H9 (cell line): ENCODE measurements around the gene OAS2. TPM values are rescaled to one million over a fixed set of nuclear protein-coding genes. Genes with fewer than 3 reads are reported as not detected.

Experiments
- DNase-seq: peaks from one replicate; pipeline ENCODE4 v3.0.0-alpha.2; 2017
- H2AFZ ChIP-seq: one replicate; pipeline ENCODE4 v1.6.1; 2013; ENCODE audit warnings: mild to moderate bottlenecking, low read length, control low read depth, moderate library complexity
- H2AK5ac ChIP-seq: 2 replicates; pipeline ENCODE4 v1.6.1; 2013; ENCODE audit warnings: low read length, control low read depth, mixed read lengths; ENCODE audit not compliant: insufficient read length
- H2BK120ac ChIP-seq: one replicate; pipeline ENCODE4 v1.6.1; 2013; ENCODE audit warnings: low read depth, mild to moderate bottlenecking, low read length, control low read depth, inconsistent platforms; ENCODE audit not compliant: poor library complexity, severe bottlenecking
- H2BK12ac ChIP-seq: 2 replicates; pipeline ENCODE4 v1.6.1; 2013; ENCODE audit warnings: low read length, control low read depth, mixed read lengths, low read depth; ENCODE audit not compliant: insufficient read length
- H2BK15ac ChIP-seq: 2 replicates; pipeline ENCODE4 v1.6.1; 2013; ENCODE audit warnings: low read depth, low read length, control low read depth
- H2BK20ac ChIP-seq: one replicate; pipeline ENCODE4 v1.6.1; 2013; ENCODE audit warnings: low read depth, mild to moderate bottlenecking, low read length, control low read depth, inconsistent platforms; ENCODE audit not compliant: poor library complexity, severe bottlenecking
- H2BK5ac ChIP-seq: 2 replicates; pipeline ENCODE4 v1.6.1; 2013; ENCODE audit warnings: low read length, control low read depth, mixed read lengths; ENCODE audit not compliant: insufficient read length
- H3K14ac ChIP-seq: 2 replicates; pipeline ENCODE4 v1.6.1; 2013; ENCODE audit warnings: low read length, control low read depth; ENCODE audit not compliant: insufficient read depth
- H3K18ac ChIP-seq: 2 replicates; pipeline ENCODE4 v1.6.1; 2013; ENCODE audit warnings: low read depth, mild to moderate bottlenecking, mixed read lengths, low read length, control low read depth; ENCODE audit not compliant: insufficient read length
- H3K23ac ChIP-seq: 2 replicates; pipeline ENCODE4 v1.6.1; 2013; ENCODE audit warnings: low read length, control low read depth, mixed read lengths, low read depth; ENCODE audit not compliant: insufficient read length
- H3K23me2 ChIP-seq: 2 replicates; pipeline ENCODE4 v1.6.1; 2013; ENCODE audit warnings: low read depth, mild to moderate bottlenecking, mixed read lengths, low read length, control low read depth; ENCODE audit not compliant: insufficient read length, poor library complexity, severe bottlenecking
- H3K27ac ChIP-seq: 2 replicates; pipeline ENCODE4 v1.5.1; 2013; ENCODE audit warnings: low read length, control low read depth, mixed read lengths, low read depth; ENCODE audit not compliant: insufficient read length
- H3K27me3 ChIP-seq: 2 replicates; pipeline ENCODE4 v1.6.1; 2013; ENCODE audit warnings: low read length, control low read depth, inconsistent platforms; ENCODE audit not compliant: insufficient read depth
- H3K4ac ChIP-seq: 2 replicates; pipeline ENCODE4 v1.6.1; 2013; ENCODE audit warnings: low read depth, mild to moderate bottlenecking, control low read depth, inconsistent platforms, low read length, moderate library complexity
- H3K4me1 ChIP-seq: 2 replicates; pipeline ENCODE4 v1.6.1; 2013; ENCODE audit warnings: low read length, control low read depth, inconsistent platforms; ENCODE audit not compliant: insufficient read depth
- H3K4me2 ChIP-seq: 2 replicates; pipeline ENCODE4 v1.6.1; 2013; ENCODE audit warnings: low read length, control low read depth, mixed read lengths; ENCODE audit not compliant: insufficient read length, insufficient read depth
- H3K56ac ChIP-seq: 2 replicates; pipeline ENCODE4 v1.6.1; 2013; ENCODE audit warnings: low read depth, mild to moderate bottlenecking, mixed read lengths, low read length, control low read depth; ENCODE audit not compliant: insufficient read length
- H3K79me1 ChIP-seq: 2 replicates; pipeline ENCODE4 v1.6.1; 2013; ENCODE audit warnings: low read depth, mild to moderate bottlenecking, moderate library complexity, low read length, control low read depth, inconsistent platforms; ENCODE audit not compliant: insufficient read depth, poor library complexity, severe bottlenecking
- H3K79me2 ChIP-seq: 2 replicates; pipeline ENCODE4 v1.6.1; 2013; ENCODE audit warnings: low read length, control low read depth, inconsistent platforms; ENCODE audit not compliant: insufficient read depth
- H3K9ac ChIP-seq: 2 replicates; pipeline ENCODE4 v1.6.1; 2013; ENCODE audit warnings: low read length, control low read depth, mixed read lengths; ENCODE audit not compliant: insufficient read length; ENCODE audit errors: extremely low read depth
- H3K9me3 ChIP-seq: one replicate; pipeline ENCODE4 v1.6.1; 2013; ENCODE audit warnings: low read depth, low read length, inconsistent platforms; ENCODE audit not compliant: control insufficient read depth
- H3T11ph ChIP-seq: one replicate; pipeline ENCODE4 v1.6.1; 2013; ENCODE audit warnings: mild to moderate bottlenecking, low read length, control low read depth, inconsistent platforms
- H4K20me1 ChIP-seq: one replicate; pipeline ENCODE4 v1.6.1; 2013; ENCODE audit not compliant: control insufficient read depth, insufficient read length, insufficient read depth
- H4K5ac ChIP-seq: 2 replicates; pipeline ENCODE4 v1.6.1; 2013; ENCODE audit warnings: low read depth, mild to moderate bottlenecking, mixed read lengths, low read length, control low read depth; ENCODE audit not compliant: insufficient read length
- H4K8ac ChIP-seq: replicated peaks from 2 replicates; pipeline ENCODE4 v1.6.1; 2013; ENCODE audit warnings: low read length, control low read depth, mixed read lengths, low read depth; ENCODE audit not compliant: insufficient read length
- H4K91ac ChIP-seq: 2 replicates; pipeline ENCODE4 v1.6.1; 2013; ENCODE audit warnings: low read depth, mild to moderate bottlenecking, moderate library complexity, mixed read lengths, low read length, control low read depth; ENCODE audit not compliant: insufficient read length
- H3K27ac Mint-ChIP-seq, 3 experiments: 2 replicates in 2 of 3; 3 replicates in 1 of 3; pipeline ENCODE4 v1.8.0; 2020 to 2021; ENCODE audit warnings: mixed read lengths in 3 of 3, mild to moderate bottlenecking in 1 of 3, moderate library complexity in 1 of 3
- H3K27me3 Mint-ChIP-seq: 2 replicates; pipeline ENCODE4 v1.8.0; 2021; ENCODE audit warnings: low read depth, mild to moderate bottlenecking, moderate library complexity, mixed read lengths
- H3K36me3 Mint-ChIP-seq, 3 experiments: 2 replicates in 2 of 3; 3 replicates in 1 of 3; pipeline ENCODE4 v1.8.0; 2020 to 2021; ENCODE audit warnings: low read depth in 3 of 3, mixed read lengths in 3 of 3; ENCODE audit not compliant: insufficient read depth in 1 of 3
- H3K4me1 Mint-ChIP-seq, 2 experiments: 2 replicates each; pipeline ENCODE4 v1.8.0; 2020; ENCODE audit warnings: mixed read lengths in 2 of 2
- H3K4me3 Mint-ChIP-seq, 2 experiments: 2 replicates in 1 of 2; 3 replicates in 1 of 2; pipeline ENCODE4 v1.8.0; 2020 to 2021; ENCODE audit warnings: mild to moderate bottlenecking in 2 of 2, mixed read lengths in 2 of 2, moderate library complexity in 1 of 2
- H3K9me3 Mint-ChIP-seq, 2 experiments: 2 replicates in 1 of 2; 3 replicates in 1 of 2; pipeline ENCODE4 v1.8.0; 2020; ENCODE audit warnings: mild to moderate bottlenecking in 2 of 2, mixed read lengths in 2 of 2, moderate library complexity in 1 of 2
- CTCF ChIP-seq: fragments of 200-600 bp; sonication (generic); conservative IDR thresholded peaks from 3 replicates; pipeline ENCODE4 v1.8.0; 2021; ENCODE audit warnings: antibody characterized with exemption, mild to moderate bottlenecking
- WGBS: extraction: QIAGEN DNeasy Blood & Tissue Kit; methylation state at CpG from one replicate; pipeline ENCODE4 v1.1.7; 2013; ENCODE audit warnings: missing lambda C conversion rate, low lambda C conversion rate, mixed read lengths; ENCODE audit not compliant: insufficient read length; ENCODE audit errors: extremely low coverage; 5-methylcytosine and 5-hydroxymethylcytosine counted together
- total RNA-seq: library from RNA; stranded (reverse); gene quantifications from 2 replicates; pipeline ENCODE4 v1.2.1, GENCODE V29; 2021

Gene OAS2
- total RNA-seq, 1 experiment from 2014 or later = not detected

GRCh38 chr12:113056631-113057488, 78.5 kb downstream of the OAS2 start, which contains the start of gene DTX1:
Gene DTX1 (plus strand): TSS chr12:113056730. CDS start chr12:113058193, 1,463 bp downstream.
- Mint-ChIP-seq H3K4me1 (0 out of 4 replicates have a peak, but pooled peaks cover 0 to 9% of the 10 kb centered on the region in 2 experiments), H3K36me3 (no peaks in the 10 kb centered on the region; a peak in 1 of 7 replicates), H3K9me3 (no peaks in the 10 kb centered on the region), H3K4me3 (peak within 1 kb of the TSS; percentile 59 to 79), H3K27ac (no peak within 1 kb of the TSS), H3K27me3 (peaks cover 53% of the 10 kb centered on the region)
- no peak within 1 kb of the TSS for H2BK15ac ChIP-seq
- H3K27me3 ChIP-seq = peaks cover 14% of the 10 kb centered on the region
- no peaks in the 10 kb centered on the region for H4K20me1 ChIP-seq
- H3K56ac ChIP-seq = no peak within 1 kb of the TSS
- H2BK20ac ChIP-seq = no peak within 1 kb of the TSS
- no peak for DNase-seq
- no peak within 1 kb of the TSS for H3K23ac ChIP-seq
- no peak within 1 kb of the TSS for H3K18ac ChIP-seq
- no CpG with 5 or more reads among the region's 94 CpGs for WGBS
- H2BK12ac ChIP-seq = no peak within 1 kb of the TSS
- H3K4ac ChIP-seq = no peak within 1 kb of the TSS
- no peak within 1 kb of the TSS for H2BK120ac ChIP-seq
- H2AFZ ChIP-seq = no peak within 1 kb of the TSS
- peak within 1 kb of the TSS; percentile 25 for H3K4me2 ChIP-seq
- no peak within 1 kb of the TSS for H2BK5ac ChIP-seq
- no peak for TF ChIP-seq CTCF
- H4K5ac ChIP-seq = no peak within 1 kb of the TSS
- no peaks in the 10 kb centered on the region for H3K79me2 ChIP-seq
- H3K79me1 ChIP-seq = no peaks in the 10 kb centered on the region
- H3K14ac ChIP-seq = no peak within 1 kb of the TSS; the same call in 1 of the 2 replicates
- no peak within 1 kb of the TSS for H3T11ph ChIP-seq
- H3K9me3 ChIP-seq = no peaks in the 10 kb centered on the region
- H3K9ac ChIP-seq = no peak within 1 kb of the TSS
- H4K91ac ChIP-seq = no peak within 1 kb of the TSS
- no peak within 1 kb of the TSS for H4K8ac ChIP-seq
- no peak within 1 kb of the TSS for H3K27ac ChIP-seq
- no peak within 1 kb of the TSS for H2AK5ac ChIP-seq
- H3K4me1 ChIP-seq = no peaks in the 10 kb centered on the region
- H3K23me2 ChIP-seq = no peaks in the 10 kb centered on the region
